ENCODE measurements around the gene BASP1. TPM values are rescaled to one million over a fixed set of nuclear protein-coding genes. Genes with fewer than 3 reads are reported as not detected.

The BASP1 gene
- total RNA-seq, 2 experiments from 2014 or later, result 0.70 to 0.93 TPM

GRCh38 chr5:17288570-17288969, 71.1 kb downstream of the BASP1 start:
- DNase-seq (no peak), ATAC-seq (ENCODE audit: poor library complexity) (no peak)
- intact Hi-C loops (cut with DNase I, micrococcal nuclease), result no loop called here
- Histone ChIP-seq H3K27me3 (ENCODE audit: control insufficient read depth in 1 of 2, insufficient read depth in 2 of 2, low read length in 2 of 2) (no peaks in the 10 kb centered on the region), H3K4me1 (ENCODE audit: insufficient read depth, low read length) (no peaks in the 10 kb centered on the region), H3K36me3 (ENCODE audit: insufficient read depth, low read length) (no peaks in the 10 kb centered on the region), H3K27ac (ENCODE audit: low read depth in 1 of 2, low read length in 2 of 2) (no peak overlapping the region), H3K4me3 (ENCODE audit: low read length) (no peak overlapping the region), H3K9me3 (ENCODE audit: control insufficient read depth in 1 of 2, insufficient read depth in 1 of 2, low read length in 2 of 2) (peaks cover 0 to 7% of the 10 kb centered on the region in 2 experiments)
- Mint-ChIP-seq H3K36me3 (ENCODE audit: low read depth) (no peaks in the 10 kb centered on the region), H3K27ac (no peak overlapping the region), H3K9me3 (peaks cover 4% of the 10 kb centered on the region), H3K4me1 (ENCODE audit: low read depth) (no peaks in the 10 kb centered on the region), H3K4me3 (no peak overlapping the region), H3K27me3 (no peaks in the 10 kb centered on the region)
- no peak for TF ChIP-seq CTCF (IDR thresholded peaks at IDR 0.05)
- CTCF ChIA-PET, result no interaction called here
- POLR2A ChIA-PET, result no interaction called here

- no peaks in the 10 kb centered on the region for H3K27me3 Mint-ChIP-seq
- ATAC-seq (ENCODE audit: poor library complexity) (no peak), DNase-seq (no peak)
- intact Hi-C loops (cut with DNase I, micrococcal nuclease), result no loop called here
- CTCF ChIA-PET, result no interaction called here
- H3K4me3 Mint-ChIP-seq, result no peak overlapping the region
- no peak overlapping the region for H3K27ac Mint-ChIP-seq
- H3K27me3 ChIP-seq (ENCODE audit: control insufficient read depth in 1 of 2, insufficient read depth in 2 of 2, low read length in 2 of 2), result no peaks in the 10 kb centered on the region
- TF ChIP-seq CTCF (IDR thresholded peaks at IDR 0.05), result no peak
- H3K9me3 ChIP-seq (ENCODE audit: control insufficient read depth in 1 of 2, insufficient read depth in 1 of 2, low read length in 2 of 2), result peaks cover 0 to 10% of the 10 kb centered on the region in 2 experiments
- H3K36me3 Mint-ChIP-seq (ENCODE audit: low read depth), result no peaks in the 10 kb centered on the region
- POLR2A ChIA-PET, result no interaction called here
- peaks cover 4% of the 10 kb centered on the region for H3K9me3 Mint-ChIP-seq
- H3K4me1 ChIP-seq (ENCODE audit: insufficient read depth, low read length), result no peaks in the 10 kb centered on the region
- no peaks in the 10 kb centered on the region for H3K36me3 ChIP-seq (ENCODE audit: insufficient read depth, low read length)
- no peaks in the 10 kb centered on the region for H3K4me1 Mint-ChIP-seq (ENCODE audit: low read depth)
- no peak overlapping the region for H3K27ac ChIP-seq (ENCODE audit: low read depth in 1 of 2, low read length in 2 of 2)
- no peak overlapping the region for H3K4me3 ChIP-seq (ENCODE audit: low read length)
Measured at GRCh38 chr5:17289681-17290539, 72.5 kb downstream of the BASP1 start.

- no peak for TF ChIP-seq CTCF (IDR thresholded peaks at IDR 0.05)
- no peak overlapping the region for H3K27ac ChIP-seq (ENCODE audit: low read depth in 1 of 2, low read length in 2 of 2)
- DNase-seq, result no peak
- peaks cover 0 to 13% of the 10 kb centered on the region in 2 experiments for H3K9me3 ChIP-seq (ENCODE audit: control insufficient read depth in 1 of 2, insufficient read depth in 1 of 2, low read length in 2 of 2)
- Mint-ChIP-seq H3K27me3 (no peaks in the 10 kb centered on the region), H3K4me3 (no peak overlapping the region), H3K27ac (no peak overlapping the region), H3K36me3 (ENCODE audit: low read depth) (no peaks in the 10 kb centered on the region), H3K9me3 (peaks cover 4% of the 10 kb centered on the region), H3K4me1 (ENCODE audit: low read depth) (no peaks in the 10 kb centered on the region)
- intact Hi-C loops (cut with DNase I, micrococcal nuclease), result no loop called here
- no peak overlapping the region for H3K4me3 ChIP-seq (ENCODE audit: low read length)
- H3K36me3 ChIP-seq (ENCODE audit: insufficient read depth, low read length), result no peaks in the 10 kb centered on the region
- ChIA-PET POLR2A (no interaction called here), CTCF (no interaction called here)
- ATAC-seq (ENCODE audit: poor library complexity), result no peak
- H3K4me1 ChIP-seq (ENCODE audit: insufficient read depth, low read length), result no peaks in the 10 kb centered on the region
- H3K27me3 ChIP-seq (ENCODE audit: control insufficient read depth in 1 of 2, insufficient read depth in 2 of 2, low read length in 2 of 2), result no peaks in the 10 kb centered on the region
Measured at GRCh38 chr5:17290540-17290974, 73.1 kb downstream of the BASP1 start.

Data from CD4-positive, alpha-beta T cell (primary cell).